ENCODE measurements around the gene CCDC191. TPM values are rescaled to one million over a fixed set of nuclear protein-coding genes. Genes with fewer than 3 reads are reported as not detected.

CCDC191 gene
- total RNA-seq, 4 donors from 2014 or later = 7.5 to 13.5 (median 10.8) TPM

DNA sequence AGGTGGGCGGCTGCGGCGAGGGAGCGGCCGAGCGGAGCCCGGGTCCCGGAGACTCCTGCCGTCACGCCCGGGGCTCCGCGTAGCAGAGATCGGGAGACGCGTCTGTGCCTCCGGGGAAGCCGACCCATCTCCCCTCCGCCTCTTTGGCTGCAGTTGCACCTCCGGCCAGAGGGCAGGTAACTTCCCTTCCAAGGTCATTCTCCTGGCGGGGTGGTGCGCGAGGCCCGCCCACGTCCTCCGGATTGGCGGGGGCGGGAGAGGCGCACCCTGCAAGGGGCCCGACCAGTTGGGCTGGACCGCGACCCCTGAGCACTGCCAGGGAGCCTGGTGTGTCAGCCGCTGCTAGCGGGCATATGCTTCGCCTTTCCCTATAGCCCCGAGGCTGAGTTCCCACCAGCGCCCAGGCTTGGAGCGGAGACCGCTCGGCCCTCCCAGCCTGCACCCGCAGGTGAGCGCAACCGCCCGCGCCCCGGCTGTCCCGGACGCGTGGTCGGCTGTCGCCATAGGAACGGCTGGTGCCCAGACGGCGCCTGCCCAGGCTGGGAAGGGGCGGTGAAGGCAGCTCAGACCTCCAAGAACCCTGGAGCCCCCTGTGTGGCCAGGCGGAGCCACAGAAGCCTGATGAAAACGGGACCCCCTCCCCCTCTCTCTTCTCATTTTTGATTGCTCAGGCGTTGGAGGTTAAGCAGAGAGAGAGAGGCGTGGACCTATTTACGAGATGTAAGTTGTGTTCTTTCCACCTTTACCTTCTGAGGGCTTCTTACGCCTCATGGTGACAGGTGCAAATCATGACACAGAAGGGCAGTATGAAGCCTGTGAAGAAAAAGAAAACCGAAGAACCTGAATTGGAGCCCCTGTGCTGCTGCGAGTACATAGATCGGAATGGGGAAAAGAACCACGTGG is 108.1 kb downstream of the CCDC191 start:
- H3K27ac ChIP-seq = peak overlapping the region in 2 of 4 donors; percentile 57 to 61
- H3K36me3 ChIP-seq = no peaks in the 10 kb centered on the region
- no peaks in the 10 kb centered on the region for H3K27me3 ChIP-seq
- WGBS, 2 donors = 5% methylated on average over 14 to 27 of the region's 65 CpGs
- peaks cover 0 to 15% (median 0%) of the 10 kb centered on the region in 4 donors for H3K4me1 ChIP-seq
- DNase-seq (ENCODE audit: low spot score in 2 of 2) = no peak
- no peaks in the 10 kb centered on the region for H3K9me3 ChIP-seq
- H3K4me3 ChIP-seq = peak overlapping the region; percentile 50 to 87 (median 83)
- TF ChIP-seq, protein P1, sequence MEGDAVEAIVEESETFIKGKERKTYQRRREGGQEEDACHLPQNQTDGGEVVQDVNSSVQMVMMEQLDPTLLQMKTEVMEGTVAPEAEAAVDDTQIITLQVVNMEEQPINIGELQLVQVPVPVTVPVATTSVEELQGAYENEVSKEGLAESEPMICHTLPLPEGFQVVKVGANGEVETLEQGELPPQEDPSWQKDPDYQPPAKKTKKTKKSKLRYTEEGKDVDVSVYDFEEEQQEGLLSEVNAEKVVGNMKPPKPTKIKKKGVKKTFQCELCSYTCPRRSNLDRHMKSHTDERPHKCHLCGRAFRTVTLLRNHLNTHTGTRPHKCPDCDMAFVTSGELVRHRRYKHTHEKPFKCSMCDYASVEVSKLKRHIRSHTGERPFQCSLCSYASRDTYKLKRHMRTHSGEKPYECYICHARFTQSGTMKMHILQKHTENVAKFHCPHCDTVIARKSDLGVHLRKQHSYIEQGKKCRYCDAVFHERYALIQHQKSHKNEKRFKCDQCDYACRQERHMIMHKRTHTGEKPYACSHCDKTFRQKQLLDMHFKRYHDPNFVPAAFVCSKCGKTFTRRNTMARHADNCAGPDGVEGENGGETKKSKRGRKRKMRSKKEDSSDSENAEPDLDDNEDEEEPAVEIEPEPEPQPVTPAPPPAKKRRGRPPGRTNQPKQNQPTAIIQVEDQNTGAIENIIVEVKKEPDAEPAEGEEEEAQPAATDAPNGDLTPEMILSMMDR (IDR thresholded peaks at IDR 0.05) = no peak
- TF ChIP-seq EP300 (IDR thresholded peaks at IDR 0.05) (no peak), POLR2A (IDR thresholded peaks at IDR 0.05) (no peak)

DNA sequence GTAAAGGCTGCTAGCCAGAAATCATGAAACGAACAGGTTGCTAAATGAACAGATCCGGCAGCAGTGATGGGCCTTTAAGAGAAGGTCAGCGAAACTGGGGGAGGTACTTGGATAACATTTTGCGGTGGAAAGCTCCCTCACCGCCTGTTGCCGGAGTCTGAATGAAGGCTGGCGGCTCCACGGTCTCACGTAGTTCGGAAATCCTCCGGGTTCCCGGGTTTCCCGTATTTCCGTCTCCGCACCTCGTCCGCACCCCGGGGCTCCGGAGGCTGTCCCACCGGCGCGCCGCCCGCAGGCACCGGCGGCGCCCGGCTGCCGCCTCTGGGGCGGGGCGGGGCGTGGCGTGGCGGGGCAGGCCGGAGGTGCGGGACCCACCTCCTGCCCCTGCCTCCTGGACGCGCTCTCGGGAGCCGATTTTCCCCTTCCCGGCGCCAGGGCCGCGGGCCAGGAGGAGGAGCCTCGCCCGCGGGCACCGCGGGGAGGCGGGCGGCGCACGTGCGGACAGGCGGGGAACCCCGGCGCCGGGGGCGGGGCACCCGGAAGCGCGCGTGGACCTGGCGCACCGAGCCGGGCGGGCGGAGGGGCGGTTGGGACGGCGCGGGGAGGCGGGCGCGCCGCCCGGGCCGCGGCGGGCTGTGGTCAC is 108.8 kb downstream of the CCDC191 start, which contains the start of gene ZDHHC23:
Gene ZDHHC23, plus strand, starts transcription at position 642 of the 643 bp plus-strand sequence. CDS start 790 bp downstream, outside the sequence.
- peaks cover 0 to 15% (median 0%) of the 10 kb centered on the region in 4 donors for H3K4me1 ChIP-seq
- peak within 1 kb of the TSS; percentile 50 to 87 (median 83) for H3K4me3 ChIP-seq
- H3K27me3 ChIP-seq = no peaks in the 10 kb centered on the region
- WGBS, 2 donors = 0 to 2% methylated on average over 29 to 38 of the region's 80 CpGs
- peak within 1 kb of the TSS in 3 of 4 donors; percentile 50 to 61 (median 57) for H3K27ac ChIP-seq
- DNase-seq (ENCODE audit: low spot score in 2 of 2) = peak in 1 of 2 donors; percentile 21
- no peaks in the 10 kb centered on the region for H3K36me3 ChIP-seq
- TF ChIP-seq EP300 (IDR thresholded peaks at IDR 0.05) (no peak), POLR2A (IDR thresholded peaks at IDR 0.05) (peak in 1 of 2 donors; percentile 11)
- H3K9me3 ChIP-seq = no peaks in the 10 kb centered on the region

DNA sequence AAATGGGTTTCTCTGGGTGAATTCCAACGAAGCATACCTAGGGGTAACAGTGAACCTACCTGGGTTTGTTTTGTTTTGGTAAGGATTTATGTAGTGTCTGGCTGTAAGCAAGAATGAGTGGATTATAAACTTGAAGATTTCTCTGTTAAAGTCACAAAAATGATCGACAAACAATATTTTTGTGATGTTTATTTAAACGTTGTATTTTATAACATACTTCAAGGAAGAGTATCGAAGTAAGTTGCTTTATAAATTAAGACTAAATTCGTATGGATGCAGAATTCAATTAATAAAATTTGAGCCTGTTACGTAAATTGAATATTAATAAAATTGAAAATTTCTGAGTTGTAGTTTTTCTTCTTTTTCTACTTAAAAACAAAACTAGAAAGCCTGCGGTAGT is 109.5 kb downstream of the CCDC191 start:
- Histone ChIP-seq H3K4me1 (peaks cover 0 to 15% (median 0%) of the 10 kb centered on the region in 4 donors), H3K4me3 (peak overlapping the region in 3 of 4 donors; percentile 50 to 86 (median 80)), H3K9me3 (no peaks in the 10 kb centered on the region), H3K36me3 (no peaks in the 10 kb centered on the region), H3K27me3 (no peaks in the 10 kb centered on the region), H3K27ac (peak overlapping the region in 1 of 4 donors; percentile 52)
- TF ChIP-seq POLR2A (IDR thresholded peaks at IDR 0.05) = no peak
- TF ChIP-seq, protein P1 (IDR thresholded peaks at IDR 0.05) = no peak
- TF ChIP-seq EP300 (IDR thresholded peaks at IDR 0.05) = no peak
- no peak for DNase-seq (ENCODE audit: low spot score in 2 of 2)
- 80 to 83% methylated on average over 7 of the region's 7 CpGs for WGBS, 2 donors

DNA sequence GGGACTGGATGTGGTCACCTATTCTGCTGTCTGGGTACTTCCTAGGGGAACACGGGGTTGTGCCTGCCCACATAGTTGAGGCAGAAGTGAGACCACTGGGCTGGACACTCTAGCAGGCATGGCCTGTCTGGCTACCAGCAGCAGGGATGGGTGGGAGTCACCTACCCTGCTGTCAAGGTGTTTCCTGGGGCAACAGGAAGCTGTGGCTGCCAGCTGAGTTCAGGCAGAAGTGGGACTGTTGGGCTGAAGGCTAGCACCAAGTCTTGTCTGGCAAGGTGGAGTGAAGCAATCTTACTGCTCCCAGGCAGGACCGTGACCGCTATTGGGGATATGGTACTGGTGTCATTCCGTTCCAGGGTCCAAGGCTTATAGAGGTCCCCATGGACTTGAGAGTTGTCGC is 128.8 kb downstream of the CCDC191 start:
- Histone ChIP-seq H3K27ac (no peak overlapping the region), H3K36me3 (no peaks in the 10 kb centered on the region), H3K4me1 (no peaks in the 10 kb centered on the region), H3K4me3 (no peak overlapping the region), H3K27me3 (no peaks in the 10 kb centered on the region), H3K9me3 (peaks cover 0 to 17% (median 0%) of the 10 kb centered on the region in 4 donors)
- no peak for DNase-seq (ENCODE audit: low spot score in 2 of 2)
- 83 to 88% methylated on average over 5 of the region's 5 CpGs for WGBS, 2 donors
- TF ChIP-seq, protein P1 (IDR thresholded peaks at IDR 0.05) = no peak
- no peak for TF ChIP-seq POLR2A (IDR thresholded peaks at IDR 0.05)
- TF ChIP-seq EP300 (IDR thresholded peaks at IDR 0.05) = no peak

DNA sequence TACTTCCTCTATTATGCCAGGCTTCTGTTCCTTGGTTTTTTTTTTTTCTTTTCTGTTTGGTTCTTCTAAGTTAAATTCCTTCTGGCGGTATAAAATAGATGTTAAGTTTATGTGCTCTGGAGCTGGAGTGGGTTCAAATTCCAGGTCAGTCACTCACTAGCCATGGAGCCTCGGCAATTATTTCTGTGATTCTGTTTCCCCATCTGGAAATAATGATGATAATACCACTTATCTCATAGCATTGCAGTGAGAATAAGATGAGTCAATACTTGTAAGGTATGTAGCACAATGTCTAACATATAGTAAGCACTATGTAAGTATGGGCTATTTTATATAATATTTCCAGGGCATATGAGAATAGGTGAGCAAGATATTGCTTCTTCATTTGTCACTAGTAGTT is 141.7 kb downstream of the CCDC191 start:
- DNase-seq (ENCODE audit: low spot score in 2 of 2) = no peak
- TF ChIP-seq POLR2A (IDR thresholded peaks at IDR 0.05) = no peak
- no peak for TF ChIP-seq EP300 (IDR thresholded peaks at IDR 0.05)
- TF ChIP-seq, protein P1 (IDR thresholded peaks at IDR 0.05) = no peak
- no peak overlapping the region for H3K4me3 ChIP-seq
- no peaks in the 10 kb centered on the region for H3K36me3 ChIP-seq
- H3K27me3 ChIP-seq = no peaks in the 10 kb centered on the region
- peaks cover 0 to 5% (median 0%) of the 10 kb centered on the region in 4 donors for H3K4me1 ChIP-seq
- H3K9me3 ChIP-seq = no peaks in the 10 kb centered on the region
- 42 to 44% methylated on average over 2 of the region's 2 CpGs for WGBS, 2 donors
- no peak overlapping the region for H3K27ac ChIP-seq

Other genes with a start within 250 kb of the CCDC191 start
- gene GRAMD1C, start 217.7 kb downstream of the CCDC191 start, total RNA-seq = 10 to 100 TPM in 1 of 4 donors, 1 to 10 TPM in 2, under 1 TPM in 1; 0.63 to 12.6 (median 1.2) TPM
- gene ZDHHC23, start 108.5 kb downstream of the CCDC191 start, total RNA-seq = 1 to 10 TPM; 2.3 to 4.5 (median 3.2) TPM
- gene QTRT2, start 211 bp upstream of the CCDC191 start, total RNA-seq = 10 to 100 TPM; 10.1 to 32.2 (median 18.6) TPM
- gene DRD3, start 122.5 kb upstream of the CCDC191 start, total RNA-seq = not detected
- under 1 TPM in 1 of 4 donors, not detected in 3; 0.21 TPM for gene ZNF80, start 181.1 kb upstream of the CCDC191 start, total RNA-seq
- gene TIGIT, start 237.5 kb upstream of the CCDC191 start, total RNA-seq = 1 to 10 TPM in 1 of 4 donors, under 1 TPM in 2, not detected in 1; 0.42 to 3.9 (median 0.60) TPM